ENCODE data around the gene LRCH4. TPM values are rescaled to one million over a fixed set of nuclear protein-coding genes. Genes with fewer than 3 reads are reported as not detected.

Gene LRCH4
- total RNA-seq, 6 experiments from 2014 or later = 19.5 to 39.1 (median 24.7) TPM

DNA sequence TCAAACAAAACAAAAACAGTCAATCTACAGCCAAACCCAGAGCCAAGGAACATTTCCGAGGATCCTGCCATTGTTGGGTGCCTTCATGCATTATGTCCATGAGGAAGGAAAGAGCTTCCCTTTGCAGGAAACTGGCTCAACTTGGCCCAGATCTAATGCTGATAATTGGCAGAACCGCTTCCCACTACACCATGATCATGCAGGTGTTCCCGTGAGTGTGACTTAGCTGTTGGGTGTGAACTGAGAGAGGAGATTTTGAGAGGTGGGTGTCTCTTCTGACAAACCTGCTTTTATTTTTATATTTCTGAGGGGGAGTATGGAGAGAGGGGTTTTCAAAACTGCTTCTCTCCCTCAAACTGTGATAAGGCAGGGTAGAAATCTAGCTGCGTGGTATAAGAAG lies 26.8 kb downstream of the LRCH4 start:
- WGBS (ENCODE audit: insufficient coverage, low coverage, low lambda C conversion rate, missing lambda C conversion rate) = 52% methylated on average over 4 of the region's 4 CpGs
- Histone ChIP-seq H3K27me3 (no peaks in the 10 kb centered on the region), H3K27ac (peak overlapping the region in 1 of 3 donors; percentile 29), H3K4me1 (peaks cover 0 to 13% (median 3%) of the 10 kb centered on the region in 4 donors), H3K9me3 (no peaks in the 10 kb centered on the region), H3K36me3 (peaks cover 0 to 87% (median 36%) of the 10 kb centered on the region in 4 donors), H3K4me3 (no peak overlapping the region)
- no peak for DNase-seq
- TF ChIP-seq POLR2A (IDR thresholded peaks at IDR 0.05) = no peak
- TF ChIP-seq, protein P1, sequence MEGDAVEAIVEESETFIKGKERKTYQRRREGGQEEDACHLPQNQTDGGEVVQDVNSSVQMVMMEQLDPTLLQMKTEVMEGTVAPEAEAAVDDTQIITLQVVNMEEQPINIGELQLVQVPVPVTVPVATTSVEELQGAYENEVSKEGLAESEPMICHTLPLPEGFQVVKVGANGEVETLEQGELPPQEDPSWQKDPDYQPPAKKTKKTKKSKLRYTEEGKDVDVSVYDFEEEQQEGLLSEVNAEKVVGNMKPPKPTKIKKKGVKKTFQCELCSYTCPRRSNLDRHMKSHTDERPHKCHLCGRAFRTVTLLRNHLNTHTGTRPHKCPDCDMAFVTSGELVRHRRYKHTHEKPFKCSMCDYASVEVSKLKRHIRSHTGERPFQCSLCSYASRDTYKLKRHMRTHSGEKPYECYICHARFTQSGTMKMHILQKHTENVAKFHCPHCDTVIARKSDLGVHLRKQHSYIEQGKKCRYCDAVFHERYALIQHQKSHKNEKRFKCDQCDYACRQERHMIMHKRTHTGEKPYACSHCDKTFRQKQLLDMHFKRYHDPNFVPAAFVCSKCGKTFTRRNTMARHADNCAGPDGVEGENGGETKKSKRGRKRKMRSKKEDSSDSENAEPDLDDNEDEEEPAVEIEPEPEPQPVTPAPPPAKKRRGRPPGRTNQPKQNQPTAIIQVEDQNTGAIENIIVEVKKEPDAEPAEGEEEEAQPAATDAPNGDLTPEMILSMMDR (IDR thresholded peaks at IDR 0.05) = no peak
- no peak for ATAC-seq
- intact Hi-C loops (cut with DNase I) = no loop called here

DNA sequence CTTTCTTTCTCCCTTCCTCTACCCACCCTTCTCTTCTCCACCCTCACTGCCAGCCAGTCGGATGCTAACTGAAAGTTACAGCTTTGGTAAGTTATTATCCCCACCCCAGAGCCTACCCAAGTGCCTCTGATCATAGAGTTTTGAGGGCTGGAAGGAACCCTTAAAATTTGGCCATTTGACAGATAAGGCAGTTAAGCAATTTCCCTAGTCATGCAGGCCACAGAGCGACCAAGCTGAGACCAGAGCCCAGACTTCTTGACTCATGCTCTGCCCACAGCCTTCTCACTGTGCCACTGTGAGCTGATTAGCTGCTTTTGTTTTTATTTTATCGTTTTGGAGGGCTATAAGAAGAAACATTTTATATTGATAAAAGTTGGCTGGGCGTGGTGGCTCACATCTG lies 29.4 kb downstream of the LRCH4 start:
- Histone ChIP-seq H3K4me1 (peaks cover 0 to 7% (median 0%) of the 10 kb centered on the region in 4 donors), H3K36me3 (peaks cover 11 to 91% (median 41%) of the 10 kb centered on the region in 4 donors), H3K27me3 (no peaks in the 10 kb centered on the region), H3K27ac (peak overlapping the region in 1 of 3 donors; percentile 41), H3K4me3 (no peak overlapping the region), H3K9me3 (no peaks in the 10 kb centered on the region)
- ATAC-seq = peak; percentile 21 to 53 (median 42)
- intact Hi-C loops (cut with DNase I) = no loop called here
- 48% methylated on average over 4 of the region's 4 CpGs for WGBS (ENCODE audit: insufficient coverage, low coverage, low lambda C conversion rate, missing lambda C conversion rate)
- TF ChIP-seq POLR2A (IDR thresholded peaks at IDR 0.05) = no peak
- TF ChIP-seq, protein P1 (IDR thresholded peaks at IDR 0.05) = no peak
- DNase-seq = no peak

DNA sequence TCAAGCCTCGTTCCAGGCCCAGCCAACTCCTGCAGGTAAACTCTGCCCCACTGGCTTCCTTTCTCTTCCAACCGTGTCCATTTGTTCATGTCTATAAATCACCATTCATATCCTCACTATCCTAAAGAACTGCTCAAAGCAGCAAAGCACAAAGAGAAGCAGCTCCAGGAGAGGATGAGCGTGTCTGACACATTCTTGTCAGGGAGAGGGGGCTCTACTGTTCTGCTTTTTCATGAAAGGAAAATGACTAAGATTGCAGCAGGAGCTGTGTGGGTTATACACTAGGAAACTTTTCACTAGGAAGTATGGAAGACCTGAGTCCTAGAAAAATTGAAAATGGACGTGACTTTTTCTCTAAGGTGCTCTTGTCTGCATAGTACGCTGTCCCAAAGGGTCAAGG lies 30.2 kb downstream of the LRCH4 start:
- Histone ChIP-seq H3K36me3 (peaks cover 8 to 90% (median 44%) of the 10 kb centered on the region in 4 donors), H3K27me3 (no peaks in the 10 kb centered on the region), H3K4me1 (peaks cover 0 to 7% (median 0%) of the 10 kb centered on the region in 4 donors), H3K27ac (peak overlapping the region in 1 of 3 donors; percentile 6), H3K9me3 (no peaks in the 10 kb centered on the region), H3K4me3 (no peak overlapping the region)
- TF ChIP-seq POLR2A (IDR thresholded peaks at IDR 0.05) = no peak
- TF ChIP-seq, protein P1 (IDR thresholded peaks at IDR 0.05) = no peak
- WGBS (ENCODE audit: insufficient coverage, low coverage, low lambda C conversion rate, missing lambda C conversion rate) = 69% methylated on average over 5 of the region's 5 CpGs
- no peak for DNase-seq
- ATAC-seq = no peak
- intact Hi-C loops (cut with DNase I) = no loop called here

DNA sequence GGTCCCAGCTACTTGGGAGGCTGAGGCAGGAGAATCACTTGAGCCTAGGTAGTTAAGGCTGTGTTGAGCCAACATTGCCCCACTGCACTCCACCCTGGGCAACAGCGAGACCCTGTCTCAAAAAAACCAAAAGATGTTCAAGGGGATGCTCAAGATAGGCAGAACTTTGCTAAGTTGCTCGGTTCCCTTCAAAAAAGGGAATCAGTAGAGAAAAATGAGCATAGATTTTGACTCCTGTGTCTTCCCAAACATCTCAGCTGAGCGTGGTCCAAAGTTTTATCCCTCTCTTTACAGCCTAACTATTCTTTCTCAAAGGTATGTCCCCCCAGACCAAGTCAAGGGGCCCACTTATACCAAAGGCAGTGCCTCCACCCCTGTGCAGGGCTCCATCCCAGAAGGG lies 32.9 kb downstream of the LRCH4 start:
- no peaks in the 10 kb centered on the region for H3K27me3 ChIP-seq
- no peaks in the 10 kb centered on the region for H3K9me3 ChIP-seq
- whole genome bisulfite sequencing (ENCODE audit: insufficient coverage, low coverage, low lambda C conversion rate, missing lambda C conversion rate) = 94% methylated on average over 2 of the region's 3 CpGs
- peaks cover 0 to 27% (median 5%) of the 10 kb centered on the region in 4 donors for H3K4me1 ChIP-seq
- no peak for DNase-seq
- H3K4me3 ChIP-seq = no peak overlapping the region
- no peak overlapping the region for H3K27ac ChIP-seq
- H3K36me3 ChIP-seq = peaks cover 10 to 90% (median 47%) of the 10 kb centered on the region in 4 donors
- intact Hi-C loops (cut with DNase I) = no loop called here
- TF ChIP-seq, protein P1 (IDR thresholded peaks at IDR 0.05) = no peak
- TF ChIP-seq POLR2A (IDR thresholded peaks at IDR 0.05) = no peak
- no peak for ATAC-seq

Data from right lobe of liver (tissue), 6 donors.